ENCODE measurements around the gene MRPL1. TPM values are rescaled to one million over a fixed set of nuclear protein-coding genes. Genes with fewer than 3 reads are reported as not detected.
A peak's percentile ranks its signal among the peaks of the same experiment; 100 is the strongest.
"Not testable (repeated sequence)": the region's sequence is repeated elsewhere in the genome, so short reads cannot be mapped to it uniquely, and the experiment has no call there.

MRPL1 gene
- total and polyA plus RNA-seq, 9 of the 15 experiments (the other 6 are each of a cell fraction or from before 2014, with no cell fraction given): 38.4 to 75.7 (median 63.7) TPM

- TF ChIP-seq RERE (CRISPR knock-in tag; IDR thresholded peaks at IDR 0.05; ENCODE audit: borderline replicate concordance): no peak
Measured at GRCh38 chr4:77963004-77963403, 100.4 kb downstream of the MRPL1 start (continued).

GRCh38 chr4:77973657-77974056 is 111.0 kb downstream of the MRPL1 start:
- H4K20me1 ChIP-seq (replicated peaks; ENCODE audit: control insufficient read depth, insufficient read depth, low read length); H3K79me2 ChIP-seq (ENCODE audit: control insufficient read depth, insufficient read depth, low read length); CTCF ChIA-PET (ENCODE audit: low intra/inter-chr PET ratio); H3K27ac ChIP-seq (ENCODE audit: extremely low read depth, low read depth, low read length); H2AFZ ChIP-seq (ENCODE audit: low read depth, low read length); H3K4me2 ChIP-seq (ENCODE audit: insufficient read depth, low read length); H3K4me3 ChIP-seq; POLR2A ChIA-PET; H3K9me3 ChIP-seq (replicated peaks; ENCODE audit: control insufficient read depth, insufficient read depth, low read depth, low read length); ATAC-seq; BruUV-seq (replicated peaks); FAIRE-seq; H3K36me3 ChIP-seq (ENCODE audit: control insufficient read depth, insufficient read depth, low read length); H3K4me1 ChIP-seq (replicated peaks in 1 of 2; ENCODE audit: control insufficient read depth in 2 of 2, insufficient read depth in 2 of 2, low read length in 2 of 2); H3K9ac ChIP-seq (ENCODE audit: insufficient read depth in 1 of 2, low read depth in 2 of 2, low read length in 2 of 2); in situ Hi-C loops (cut with MboI); H3K27me3 ChIP-seq (ENCODE audit: control insufficient read depth in 2 of 2, insufficient read depth in 2 of 2, low read length in 2 of 2); DNase-seq (ENCODE audit: extremely low read depth in 1 of 4, low spot score in 3 of 4); H3K9me1 ChIP-seq (ENCODE audit: control insufficient read depth, insufficient read depth, low read length); intact Hi-C loops (cut with micrococcal nuclease): not testable (repeated sequence)
- 18% methylated on average over 1 of the region's 1 CpG for WGBS (ENCODE audit: insufficient coverage, low coverage, missing lambda C conversion rate)
- peak; percentile 93 for TF ChIP-seq ZNF146 (CRISPR knock-in tag; IDR thresholded peaks at IDR 0.05; ENCODE audit: unreplicated experiment)

Data from K562 (cell line).